Ishikawa (cell line): ENCODE results near the gene TTLL3.

Experiments used
- CEBPB ChIP-seq: IDR thresholded peaks from 2 replicates; pipeline ENCODE4 v1.6.1; 2012
- CREB1 ChIP-seq: IDR thresholded peaks from 2 replicates; pipeline ENCODE4 v1.6.1; 2012; ENCODE audit warnings: low read depth
- EGR1 ChIP-seq: IDR thresholded peaks from 2 replicates; pipeline ENCODE4 v1.6.1; 2012
- EP300 ChIP-seq: IDR thresholded peaks from 2 replicates; pipeline ENCODE4 v1.6.1; 2012; ENCODE audit warnings: borderline replicate concordance
- FOXM1 ChIP-seq: IDR thresholded peaks from 2 replicates; pipeline ENCODE4 v1.6.1; 2012; ENCODE audit warnings: low read depth, borderline replicate concordance
- NFIC ChIP-seq: IDR thresholded peaks from 2 replicates; pipeline ENCODE4 v1.6.1; 2012
- RAD21 ChIP-seq: IDR thresholded peaks from 2 replicates; pipeline ENCODE4 v1.6.1; 2012; ENCODE audit warnings: low read depth
- TAF1 ChIP-seq: IDR thresholded peaks from 2 replicates; pipeline ENCODE4 v1.6.1; 2012; ENCODE audit warnings: low read depth, mild to moderate bottlenecking
- TCF12 ChIP-seq: IDR thresholded peaks from 2 replicates; pipeline ENCODE4 v1.6.1; 2012; ENCODE audit warnings: low read depth
- TEAD4 ChIP-seq: IDR thresholded peaks from 2 replicates; pipeline ENCODE4 v1.6.1; 2012
- YY1 ChIP-seq: IDR thresholded peaks from 2 replicates; pipeline ENCODE4 v1.6.1; 2012; ENCODE audit warnings: low read depth
- ZBTB7A ChIP-seq: IDR thresholded peaks from 2 replicates; pipeline ENCODE4 v1.6.1; 2012; ENCODE audit warnings: low read depth
- TF ChIP-seq, protein P1 (sequence below): IDR thresholded peaks from 2 replicates; pipeline ENCODE4 v1.6.1; 2012
- TF ChIP-seq, protein P2 (sequence below): IDR thresholded peaks from 2 replicates; pipeline ENCODE4 v1.6.1; 2012
- TF ChIP-seq, protein P3 (sequence below): IDR thresholded peaks from 2 replicates; pipeline ENCODE4 v1.6.1; 2012; ENCODE audit warnings: low read depth, mild to moderate bottlenecking

Gene TTLL3

DNA sequence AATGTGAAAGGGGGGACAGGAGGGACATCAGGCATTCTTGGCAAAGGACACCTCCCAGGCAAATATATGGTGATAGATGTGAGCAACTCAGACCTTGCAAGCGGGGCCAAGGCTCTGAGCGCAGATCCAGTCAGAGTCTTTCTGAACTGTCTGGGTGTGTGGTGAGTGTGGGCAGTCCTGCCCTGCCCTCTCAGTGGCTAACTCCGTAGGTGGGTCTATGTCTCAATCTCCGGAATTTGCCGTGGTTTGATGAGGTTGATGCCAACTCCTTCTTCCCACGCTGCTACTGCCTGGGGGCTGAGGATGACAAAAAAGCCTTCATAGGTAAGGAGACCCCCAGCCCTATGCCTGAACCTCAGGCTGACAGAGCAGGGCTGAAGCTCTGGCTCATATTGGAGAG lies 7.4 kb downstream of the TTLL3 start:
- no peak for TF ChIP-seq FOXM1

DNA sequence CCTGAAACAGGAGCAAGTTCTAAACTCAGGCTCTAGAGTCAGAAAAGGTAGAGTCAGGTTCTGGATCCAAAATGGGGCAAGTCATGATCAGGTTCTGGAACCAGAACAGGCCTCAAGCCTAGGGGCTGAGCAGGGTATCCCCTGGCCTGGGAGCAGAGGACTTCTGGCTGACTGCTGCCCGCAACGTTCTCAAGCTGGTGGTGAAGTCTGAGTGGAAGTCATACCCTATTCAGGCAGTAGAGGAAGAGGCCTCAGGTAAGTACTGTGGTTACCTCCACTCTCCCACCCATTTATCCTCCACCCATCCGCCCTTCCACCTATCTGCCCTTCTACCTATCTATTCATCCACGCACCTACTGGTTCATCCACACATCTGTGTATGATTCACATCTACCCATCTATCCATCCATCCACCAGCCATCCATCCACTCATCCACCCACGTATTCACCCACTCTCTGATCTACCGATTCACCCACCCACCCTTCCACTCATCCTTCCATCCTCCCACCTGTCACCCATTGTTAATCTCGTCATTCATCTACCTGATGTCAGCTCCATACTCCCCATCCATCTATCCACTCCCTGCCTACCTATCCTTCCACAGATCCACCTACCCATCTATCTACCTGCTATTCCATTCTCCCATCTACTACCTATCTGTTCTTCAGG lies 8.7 kb downstream of the TTLL3 start:
- TF ChIP-seq TCF12 = no peak
- TF ChIP-seq, protein P1, sequence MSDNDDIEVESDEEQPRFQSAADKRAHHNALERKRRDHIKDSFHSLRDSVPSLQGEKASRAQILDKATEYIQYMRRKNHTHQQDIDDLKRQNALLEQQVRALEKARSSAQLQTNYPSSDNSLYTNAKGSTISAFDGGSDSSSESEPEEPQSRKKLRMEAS = no peak
- no peak for TF ChIP-seq RAD21
- TF ChIP-seq EP300 = no peak

DNA sequence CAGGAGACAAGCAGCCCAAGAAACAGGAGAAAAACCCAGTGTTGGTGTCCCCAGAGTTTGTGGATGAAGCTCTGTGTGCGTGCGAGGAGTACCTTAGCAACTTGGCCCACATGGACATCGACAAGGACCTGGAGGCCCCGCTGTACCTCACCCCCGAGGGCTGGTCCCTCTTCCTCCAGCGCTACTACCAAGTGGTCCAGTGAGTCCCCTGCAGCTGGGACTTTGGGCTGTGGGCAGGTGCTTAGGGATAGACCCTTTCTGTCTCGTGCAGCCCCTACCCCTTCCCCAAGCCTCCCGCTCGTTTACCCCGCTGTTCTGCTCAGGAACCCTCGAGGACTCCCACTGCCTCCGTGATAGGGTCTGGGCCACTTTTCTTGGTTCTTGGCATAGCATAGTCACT lies 10.5 kb downstream of the TTLL3 start:
- no peak for TF ChIP-seq FOXM1
- TF ChIP-seq, protein P1 = no peak
- TF ChIP-seq YY1 = no peak
- TF ChIP-seq NFIC = no peak
- TF ChIP-seq TAF1 = no peak
- TF ChIP-seq TCF12 = no peak
- no peak for TF ChIP-seq TEAD4
- TF ChIP-seq, protein P2, sequence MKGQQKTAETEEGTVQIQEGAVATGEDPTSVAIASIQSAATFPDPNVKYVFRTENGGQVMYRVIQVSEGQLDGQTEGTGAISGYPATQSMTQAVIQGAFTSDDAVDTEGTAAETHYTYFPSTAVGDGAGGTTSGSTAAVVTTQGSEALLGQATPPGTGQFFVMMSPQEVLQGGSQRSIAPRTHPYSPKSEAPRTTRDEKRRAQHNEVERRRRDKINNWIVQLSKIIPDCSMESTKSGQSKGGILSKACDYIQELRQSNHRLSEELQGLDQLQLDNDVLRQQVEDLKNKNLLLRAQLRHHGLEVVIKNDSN = no peak
- no peak for TF ChIP-seq CEBPB
- no peak for TF ChIP-seq ZBTB7A
- TF ChIP-seq, protein P3, sequence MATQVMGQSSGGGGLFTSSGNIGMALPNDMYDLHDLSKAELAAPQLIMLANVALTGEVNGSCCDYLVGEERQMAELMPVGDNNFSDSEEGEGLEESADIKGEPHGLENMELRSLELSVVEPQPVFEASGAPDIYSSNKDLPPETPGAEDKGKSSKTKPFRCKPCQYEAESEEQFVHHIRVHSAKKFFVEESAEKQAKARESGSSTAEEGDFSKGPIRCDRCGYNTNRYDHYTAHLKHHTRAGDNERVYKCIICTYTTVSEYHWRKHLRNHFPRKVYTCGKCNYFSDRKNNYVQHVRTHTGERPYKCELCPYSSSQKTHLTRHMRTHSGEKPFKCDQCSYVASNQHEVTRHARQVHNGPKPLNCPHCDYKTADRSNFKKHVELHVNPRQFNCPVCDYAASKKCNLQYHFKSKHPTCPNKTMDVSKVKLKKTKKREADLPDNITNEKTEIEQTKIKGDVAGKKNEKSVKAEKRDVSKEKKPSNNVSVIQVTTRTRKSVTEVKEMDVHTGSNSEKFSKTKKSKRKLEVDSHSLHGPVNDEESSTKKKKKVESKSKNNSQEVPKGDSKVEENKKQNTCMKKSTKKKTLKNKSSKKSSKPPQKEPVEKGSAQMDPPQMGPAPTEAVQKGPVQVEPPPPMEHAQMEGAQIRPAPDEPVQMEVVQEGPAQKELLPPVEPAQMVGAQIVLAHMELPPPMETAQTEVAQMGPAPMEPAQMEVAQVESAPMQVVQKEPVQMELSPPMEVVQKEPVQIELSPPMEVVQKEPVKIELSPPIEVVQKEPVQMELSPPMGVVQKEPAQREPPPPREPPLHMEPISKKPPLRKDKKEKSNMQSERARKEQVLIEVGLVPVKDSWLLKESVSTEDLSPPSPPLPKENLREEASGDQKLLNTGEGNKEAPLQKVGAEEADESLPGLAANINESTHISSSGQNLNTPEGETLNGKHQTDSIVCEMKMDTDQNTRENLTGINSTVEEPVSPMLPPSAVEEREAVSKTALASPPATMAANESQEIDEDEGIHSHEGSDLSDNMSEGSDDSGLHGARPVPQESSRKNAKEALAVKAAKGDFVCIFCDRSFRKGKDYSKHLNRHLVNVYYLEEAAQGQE = no peak

DNA sequence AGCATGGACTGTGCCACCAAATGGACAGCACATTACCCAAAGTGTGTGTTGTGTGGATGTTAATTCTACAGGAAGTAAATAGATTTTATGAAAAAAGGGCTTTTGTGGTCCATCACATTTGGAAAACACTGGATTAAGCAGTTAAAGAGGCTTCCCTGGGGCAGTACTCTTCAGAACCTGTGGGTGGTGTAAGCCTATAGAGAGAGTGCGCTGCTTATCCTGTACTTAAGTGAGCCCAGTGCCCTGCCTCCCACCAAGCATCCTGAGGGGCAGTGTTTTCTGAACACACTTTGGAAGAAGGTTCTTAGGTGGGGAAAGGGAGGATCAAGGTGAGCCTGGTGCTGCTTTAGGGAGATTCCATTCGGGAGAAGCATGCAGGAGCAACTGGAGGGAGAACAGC lies 10.9 kb downstream of the TTLL3 start:
- TF ChIP-seq YY1 (no peak), TEAD4 (no peak), TCF12 (no peak)
- TF ChIP-seq, protein P2 = no peak

DNA sequence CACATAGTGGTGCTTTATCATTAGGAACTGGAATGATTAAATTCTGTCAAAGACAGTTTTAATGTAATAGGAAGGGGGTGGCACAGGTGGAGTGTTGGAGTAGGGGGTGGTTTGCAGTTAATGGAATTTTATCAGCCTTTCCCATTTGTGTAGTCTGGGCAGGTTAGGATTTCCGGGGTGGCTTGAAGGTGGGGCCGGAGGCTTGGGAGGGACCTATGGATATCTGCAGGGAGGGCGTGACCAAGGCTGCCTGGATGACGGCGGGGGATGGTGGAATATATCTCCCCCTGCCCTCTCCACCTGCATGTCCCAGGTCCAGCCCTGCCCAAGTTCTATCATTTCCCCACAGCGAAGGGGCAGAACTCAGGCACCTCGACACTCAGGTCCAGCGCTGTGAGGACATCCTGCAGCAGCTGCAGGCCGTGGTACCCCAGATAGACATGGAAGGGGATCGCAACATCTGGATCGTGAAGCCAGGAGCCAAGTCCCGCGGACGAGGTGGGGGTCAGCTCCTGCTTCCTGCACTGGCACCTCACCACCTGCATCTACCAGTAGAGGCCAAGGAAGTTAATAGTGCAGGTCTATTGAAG lies 15.5 kb downstream of the TTLL3 start:
- TF ChIP-seq, protein P1 = no peak
- TF ChIP-seq FOXM1 (no peak), CREB1 (no peak), TEAD4 (no peak), EP300 (no peak), RAD21 (no peak), ZBTB7A (no peak), TCF12 (no peak), EGR1 (no peak)
- TF ChIP-seq, protein P3 = no peak

DNA sequence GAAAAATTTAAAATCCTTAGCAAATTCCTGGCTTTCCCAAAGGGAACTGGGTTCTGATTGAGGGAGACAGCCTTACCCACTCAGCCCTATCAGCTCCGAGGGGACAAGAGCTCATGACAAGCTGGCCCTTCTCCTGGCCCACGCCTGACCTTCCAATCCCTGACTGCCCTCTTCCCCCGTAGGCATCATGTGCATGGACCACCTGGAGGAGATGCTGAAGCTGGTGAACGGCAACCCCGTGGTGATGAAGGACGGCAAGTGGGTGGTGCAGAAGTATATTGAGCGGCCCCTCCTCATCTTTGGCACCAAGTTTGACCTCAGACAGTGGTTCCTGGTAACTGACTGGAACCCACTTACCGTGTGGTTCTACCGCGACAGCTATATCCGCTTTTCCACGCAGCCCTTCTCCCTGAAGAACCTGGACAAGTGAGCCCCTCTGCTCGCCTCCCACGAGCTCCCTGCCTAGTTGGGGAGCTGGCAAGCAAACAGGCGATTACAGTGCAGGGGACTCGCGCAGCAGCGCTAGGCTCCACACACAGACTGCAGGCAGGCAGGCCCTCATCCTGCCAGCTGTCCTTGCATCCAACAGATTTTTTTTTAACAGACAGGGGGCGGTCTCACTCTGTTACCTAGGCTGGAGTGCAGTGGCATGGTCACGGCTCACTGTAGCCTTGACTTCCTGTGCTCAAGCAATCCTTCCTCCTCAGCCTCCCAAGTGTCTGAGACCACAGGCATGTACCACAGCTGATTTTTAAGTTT lies 16.9 kb downstream of the TTLL3 start:
- TF ChIP-seq, protein P2 = no peak
- peak; percentile 62 for TF ChIP-seq RAD21
